Glomerular visceral epithelial cell (primary cell): ENCODE results near the gene BZW2.

Experiments
- DNase-seq: peaks from one replicate; pipeline ENCODE4 v3.0.0-alpha.2; 2016; ENCODE audit errors: extremely low spot score

BZW2 gene

DNA sequence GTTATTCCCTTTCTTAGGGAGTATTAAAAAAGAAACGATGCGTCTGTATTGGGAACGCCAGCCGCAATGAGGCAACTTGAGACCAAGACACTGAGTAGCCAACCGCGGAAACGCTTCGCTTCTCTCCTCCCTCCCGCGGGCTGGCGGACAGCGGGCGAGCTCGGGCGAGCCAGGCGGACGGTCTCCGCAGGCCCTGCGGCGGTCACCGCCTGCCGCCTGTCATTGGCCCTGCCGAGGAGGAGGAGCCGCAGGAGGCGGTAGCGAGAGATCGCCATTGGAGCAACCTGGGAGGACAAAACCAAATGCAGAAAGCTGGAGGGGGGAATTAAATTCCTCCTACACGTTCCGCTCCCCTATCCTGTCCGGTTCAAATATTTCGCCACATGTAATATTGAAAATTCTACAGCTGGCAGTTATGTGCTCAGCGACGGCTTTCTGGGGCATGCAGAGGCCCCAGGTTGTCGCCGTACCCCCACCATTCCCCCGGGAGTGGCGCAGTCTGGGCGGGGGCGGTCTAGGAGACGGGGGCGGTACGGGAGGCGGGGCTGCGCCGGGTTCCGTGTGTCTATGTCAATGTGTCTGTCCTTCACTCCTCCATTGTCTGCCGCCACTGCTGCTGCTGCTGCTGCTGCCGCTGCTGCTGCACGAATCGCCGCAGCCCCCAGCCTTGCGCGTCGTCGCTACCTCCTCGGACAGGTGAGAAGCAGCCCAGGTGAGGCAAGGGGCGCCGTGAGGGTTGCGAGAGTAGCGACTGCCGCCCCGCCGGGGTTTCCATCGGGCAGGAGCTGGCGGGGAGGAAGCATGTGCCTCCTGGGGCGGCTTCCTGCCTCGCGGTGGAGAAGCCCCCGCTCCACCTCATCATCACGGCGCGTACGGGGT is at the start of gene BZW2, which contains the start of gene ANKMY2:
Gene BZW2 (plus strand): TSS at position 589 of the 879 bp plus-strand sequence. CDS start 19,263 bp downstream, outside the sequence.
Gene ANKMY2 (minus strand): TSS at position 162 of the 879 bp plus-strand sequence. CDS start 181 bp downstream, outside the sequence.
- DNase-seq: peak; percentile 96

DNA sequence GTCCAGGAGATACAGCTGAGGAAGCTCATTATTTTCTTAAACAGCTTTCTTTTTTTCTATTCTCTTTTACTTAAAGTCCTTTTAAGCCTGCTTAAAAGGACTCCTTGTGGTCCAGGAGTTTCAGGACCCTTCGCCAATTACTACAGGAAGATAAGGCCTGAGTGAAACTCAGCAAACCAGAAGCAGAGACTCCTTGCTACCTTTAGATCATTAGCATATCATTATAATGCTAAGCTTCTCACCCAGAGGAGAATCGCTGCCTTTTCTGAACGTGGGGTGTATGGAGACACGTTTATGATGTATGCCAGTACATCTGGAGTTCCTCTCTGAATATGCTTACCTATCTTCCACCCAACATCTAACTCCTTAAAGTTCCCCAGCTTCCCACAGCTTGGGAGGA is 48.0 kb upstream of the BZW2 start:
- no peak for DNase-seq

DNA sequence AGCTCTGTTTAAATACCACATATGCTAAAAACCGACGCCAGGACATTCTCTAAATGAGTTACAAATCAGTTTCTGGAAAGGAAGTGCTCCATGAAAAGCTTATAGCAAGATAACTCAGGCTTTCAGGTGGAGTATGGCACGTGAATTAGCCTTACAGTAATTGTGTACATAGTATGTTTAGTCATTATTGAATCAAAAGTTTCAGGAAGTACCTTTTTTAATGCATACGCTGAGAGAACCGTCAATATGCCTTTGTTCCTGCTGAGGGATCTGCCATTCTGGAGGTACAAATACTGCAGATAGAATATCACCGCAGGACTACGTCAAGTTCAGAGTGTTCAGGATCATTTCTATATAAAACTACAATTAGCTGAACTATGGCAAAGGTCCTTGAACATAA is 46.1 kb upstream of the BZW2 start:
- DNase-seq: no peak

DNA sequence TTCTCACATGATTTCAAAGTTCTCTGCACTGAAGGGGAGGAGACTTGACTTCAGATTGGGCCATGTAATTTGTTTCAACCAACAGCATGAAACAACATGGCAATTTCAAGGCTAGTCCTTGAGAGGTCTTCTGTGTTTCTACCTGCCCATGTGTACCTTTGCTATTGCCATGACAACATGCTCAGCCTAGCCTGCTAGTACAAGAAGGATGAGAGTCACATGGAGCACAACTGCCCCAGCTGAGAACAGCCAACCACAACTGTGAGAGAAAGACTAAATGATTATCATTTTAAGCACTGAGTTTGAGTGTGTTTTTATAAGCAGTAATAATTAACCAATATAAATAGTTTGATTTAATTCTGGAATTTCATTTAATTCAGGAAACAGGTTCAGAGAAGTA is 42.3 kb upstream of the BZW2 start:
- DNase-seq: no peak

DNA sequence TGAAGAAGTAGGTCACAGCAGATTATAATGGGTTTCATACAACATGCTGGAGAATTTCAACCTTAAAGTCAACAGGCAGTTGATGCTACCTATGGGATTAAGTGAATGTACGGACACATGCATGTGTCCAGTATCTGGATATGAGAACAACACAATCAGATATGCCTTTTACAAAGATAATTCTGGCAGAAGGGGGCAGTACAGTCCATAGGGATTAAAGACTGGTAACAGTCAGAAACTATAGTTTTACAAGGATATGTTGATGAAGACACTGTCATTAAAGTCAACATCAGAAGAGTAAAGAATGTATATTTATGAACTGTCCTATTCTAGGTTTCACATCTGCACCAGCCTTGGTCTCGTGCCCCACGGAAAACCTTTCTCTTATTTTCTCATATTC is 41.9 kb upstream of the BZW2 start:
- no peak for DNase-seq

DNA sequence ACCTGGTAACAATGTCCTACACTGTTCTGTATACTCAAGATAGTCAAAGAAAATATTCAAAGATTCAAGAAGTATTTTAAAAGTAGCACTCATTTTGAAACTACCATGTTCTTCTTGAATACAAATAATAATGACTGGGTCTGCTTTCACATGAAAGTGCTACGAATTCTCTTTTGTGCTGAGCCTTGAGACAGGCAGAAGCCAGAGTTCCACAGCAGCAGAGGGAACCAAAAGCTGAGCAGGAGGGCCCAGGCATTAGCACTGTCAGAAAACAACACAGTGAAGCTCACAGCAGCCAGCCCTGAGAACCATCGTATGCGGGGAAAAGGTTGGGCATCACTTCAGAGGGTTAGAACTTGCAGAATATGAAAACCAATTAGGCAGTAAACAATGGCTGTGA is 39.3 kb upstream of the BZW2 start:
- DNase-seq: no peak

DNA sequence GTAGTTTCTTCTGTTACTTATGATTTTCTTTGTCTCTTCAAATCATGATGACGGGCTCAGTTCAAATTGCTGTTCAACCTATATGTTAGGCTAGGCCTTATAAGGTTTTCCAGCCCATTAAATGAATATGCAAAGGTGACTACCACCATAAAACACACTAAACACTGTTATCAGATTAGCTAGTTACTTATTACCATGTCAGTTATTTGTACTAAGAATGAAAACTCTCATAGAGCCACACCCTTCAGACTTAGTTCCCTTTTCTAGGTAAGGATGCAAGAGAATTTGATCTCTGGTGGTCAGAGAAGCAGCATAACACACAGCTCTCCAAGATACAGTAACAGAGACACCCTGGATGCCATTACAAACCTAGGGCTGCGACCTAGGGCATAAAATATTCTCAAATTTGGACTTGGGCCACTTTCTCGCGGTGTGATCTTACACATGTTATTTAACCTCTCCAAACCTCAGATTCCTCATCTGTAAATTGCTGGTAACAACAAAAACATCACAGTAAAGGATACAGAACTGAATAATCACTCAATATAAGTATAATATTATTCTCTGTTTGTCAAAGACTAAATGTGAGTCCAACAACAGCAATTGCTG is 36.0 kb upstream of the BZW2 start:
- DNase-seq: no peak

DNA sequence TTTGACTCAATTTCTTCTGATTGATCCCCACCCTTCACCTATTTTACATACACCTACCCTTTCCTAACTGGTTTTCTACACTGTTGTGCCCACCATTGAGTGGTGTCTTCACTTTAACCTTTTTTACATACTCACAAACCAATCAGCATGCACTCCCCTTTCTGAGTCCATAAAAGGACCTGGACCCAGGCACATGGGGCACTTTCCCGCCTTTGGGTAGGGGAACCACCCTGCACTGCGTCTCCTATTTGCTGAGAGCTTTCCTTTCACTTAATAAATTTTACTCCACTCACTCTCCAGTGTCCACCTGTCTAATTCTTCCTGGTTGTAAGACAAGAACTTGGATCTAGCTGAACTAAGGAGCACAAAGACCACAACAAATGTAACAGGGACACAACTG is 34.3 kb upstream of the BZW2 start:
- DNase-seq: no peak

DNA sequence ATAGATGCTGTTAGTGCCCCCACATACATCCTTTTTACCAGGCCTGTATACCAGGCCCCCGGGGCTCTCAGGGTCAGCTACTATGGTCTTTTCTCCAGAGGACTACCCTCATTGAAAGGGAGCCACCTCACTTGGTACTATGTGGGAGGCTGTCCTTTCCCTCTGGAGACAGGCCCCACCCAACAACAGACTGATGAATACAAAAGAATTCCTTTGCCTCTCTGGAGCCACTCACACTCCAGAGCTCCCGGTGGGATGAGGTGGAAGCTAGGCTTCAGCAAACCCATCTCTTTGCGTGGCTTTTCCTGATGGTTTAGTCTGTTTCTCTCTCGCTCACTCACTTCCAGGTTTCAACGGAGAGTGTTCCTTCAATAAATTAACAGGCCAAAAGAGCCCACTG is 30.8 kb upstream of the BZW2 start:
- no peak for DNase-seq

DNA sequence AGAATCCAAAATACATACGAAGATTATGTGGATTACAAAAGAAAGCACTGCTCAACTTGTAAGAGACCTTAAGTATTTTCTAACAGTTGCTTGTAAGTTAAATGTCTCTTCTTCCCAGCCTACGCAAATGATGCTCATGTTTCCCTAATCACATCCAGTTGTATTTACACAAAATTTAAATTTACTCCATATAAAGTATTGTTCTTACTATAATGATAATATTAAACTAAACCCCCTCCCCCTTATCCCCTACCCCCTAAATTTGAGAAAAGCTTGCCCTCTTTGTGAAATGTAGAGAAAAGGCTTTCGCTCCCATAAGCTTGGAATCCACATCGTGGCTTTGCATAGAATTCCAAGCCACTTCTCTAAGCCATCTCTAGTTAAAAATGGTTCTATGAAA is 29.9 kb upstream of the BZW2 start:
- no peak for DNase-seq

DNA sequence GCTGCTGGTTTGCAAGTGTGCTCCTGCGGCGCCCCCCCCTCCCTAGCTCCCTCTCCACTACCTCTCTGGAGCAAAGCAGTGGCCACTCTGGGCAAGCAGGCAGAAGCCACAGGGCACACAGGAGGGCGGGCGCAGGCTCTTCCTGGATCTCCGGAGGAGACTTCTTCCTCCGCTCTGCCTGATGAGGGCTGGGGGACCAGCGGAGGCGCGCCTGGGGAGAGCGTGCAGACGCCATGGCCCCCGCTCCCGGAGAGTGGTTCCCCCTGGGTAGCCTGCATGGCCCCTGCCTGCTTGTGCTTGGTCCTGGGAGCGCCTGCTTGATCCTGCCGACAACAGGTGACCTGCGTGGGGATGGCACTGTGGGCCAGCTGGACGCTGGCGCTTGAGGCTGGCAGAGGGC is 29.4 kb upstream of the BZW2 start:
- DNase-seq: no peak

DNA sequence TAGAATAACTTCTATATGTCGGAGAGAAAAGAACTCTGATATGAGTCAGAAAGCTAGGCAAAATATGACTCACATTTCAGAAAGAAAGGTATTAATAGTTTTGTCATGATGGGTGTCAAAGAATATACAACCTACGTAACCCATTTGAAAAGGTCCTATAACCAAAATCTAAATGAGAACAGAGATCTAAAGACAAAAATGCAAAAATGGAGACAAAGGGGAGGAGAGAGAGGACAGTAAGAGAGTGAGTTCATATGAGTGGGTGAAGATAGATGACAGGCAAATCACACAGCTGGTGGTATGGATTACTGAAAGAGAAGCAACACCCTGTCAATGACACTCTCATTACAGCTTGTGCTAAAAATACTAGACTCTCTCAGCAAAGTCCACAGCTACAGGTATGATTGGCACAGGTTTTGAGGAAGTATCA is 26.0 kb upstream of the BZW2 start:
- no peak for DNase-seq

DNA sequence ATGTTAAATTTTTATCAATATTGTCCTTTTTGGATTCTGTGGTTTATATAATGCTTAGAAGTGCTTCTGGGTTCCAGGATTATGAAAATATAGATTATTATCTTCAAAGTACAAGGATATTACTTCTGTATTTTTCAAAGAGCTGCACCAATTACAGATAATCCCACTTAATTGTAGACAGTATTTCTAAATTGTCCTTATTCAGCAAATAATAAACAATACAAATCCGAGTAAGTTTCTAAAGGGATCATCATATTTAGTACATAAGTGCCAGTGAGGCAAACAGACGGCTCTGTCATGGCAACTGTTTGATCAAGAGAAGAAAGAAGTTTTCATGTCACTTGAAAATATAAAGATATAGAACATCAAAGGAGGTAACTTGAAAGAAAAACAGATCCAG is 19.6 kb upstream of the BZW2 start:
- DNase-seq: no peak

DNA sequence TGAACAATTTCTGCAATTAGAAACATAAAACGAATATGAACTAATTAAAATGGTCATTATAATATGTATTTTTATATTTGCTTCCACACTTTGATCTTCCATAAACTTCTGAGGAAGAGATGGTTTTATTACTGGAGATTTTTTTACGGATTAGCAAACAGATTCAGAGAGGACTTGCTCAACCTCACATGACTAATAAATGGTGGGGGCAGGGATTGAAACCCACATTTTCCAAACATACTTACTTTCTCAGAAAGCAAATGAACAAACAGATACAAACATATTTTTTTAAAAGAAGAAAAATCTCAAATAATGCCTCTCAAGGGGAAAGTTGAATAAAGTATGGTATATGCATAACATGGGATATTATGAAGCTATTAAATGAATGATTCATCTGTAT is 18.7 kb upstream of the BZW2 start:
- DNase-seq: no peak

DNA sequence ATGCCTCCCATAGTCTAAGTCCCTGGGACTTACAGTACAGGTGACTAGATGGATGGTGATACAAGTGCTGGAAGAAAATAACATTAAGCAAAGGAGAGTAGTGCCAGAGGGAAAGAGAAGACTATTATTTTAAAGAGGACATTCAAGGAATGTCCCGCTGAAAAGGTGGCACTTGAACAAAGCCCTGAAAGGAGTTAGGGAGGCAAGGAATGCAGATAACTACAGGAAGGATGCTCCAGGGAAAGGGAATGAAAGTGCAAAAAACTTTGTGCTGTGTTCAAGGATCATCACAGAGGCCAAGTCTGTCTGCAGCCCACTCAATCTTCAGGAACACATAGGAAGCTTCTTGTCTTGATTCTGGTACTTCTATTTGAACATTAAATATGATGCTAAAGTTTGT is 15.3 kb upstream of the BZW2 start:
- DNase-seq: no peak

DNA sequence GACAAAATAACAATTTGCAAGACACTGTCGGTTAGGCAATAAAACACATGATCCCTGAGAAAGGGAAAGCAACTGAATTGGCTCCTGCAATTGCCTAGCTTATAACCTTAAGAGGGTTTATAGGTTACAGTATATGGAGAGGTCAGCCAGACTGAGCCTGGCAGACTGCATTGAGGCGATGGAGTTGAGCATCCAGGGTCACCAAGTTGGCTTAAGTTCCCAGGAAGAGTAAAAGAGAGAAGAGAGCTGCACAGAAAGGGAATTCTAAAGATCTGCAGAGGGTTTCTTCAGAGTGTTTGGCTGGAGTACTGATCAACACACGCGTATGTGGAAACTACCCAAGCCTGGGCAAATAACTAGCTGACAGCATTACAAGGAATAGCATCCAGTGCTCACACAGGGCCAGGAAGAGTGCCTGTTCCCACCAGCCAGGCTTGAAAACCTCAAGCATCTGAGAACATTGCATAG is 11.7 kb upstream of the BZW2 start:
- no peak for DNase-seq

DNA sequence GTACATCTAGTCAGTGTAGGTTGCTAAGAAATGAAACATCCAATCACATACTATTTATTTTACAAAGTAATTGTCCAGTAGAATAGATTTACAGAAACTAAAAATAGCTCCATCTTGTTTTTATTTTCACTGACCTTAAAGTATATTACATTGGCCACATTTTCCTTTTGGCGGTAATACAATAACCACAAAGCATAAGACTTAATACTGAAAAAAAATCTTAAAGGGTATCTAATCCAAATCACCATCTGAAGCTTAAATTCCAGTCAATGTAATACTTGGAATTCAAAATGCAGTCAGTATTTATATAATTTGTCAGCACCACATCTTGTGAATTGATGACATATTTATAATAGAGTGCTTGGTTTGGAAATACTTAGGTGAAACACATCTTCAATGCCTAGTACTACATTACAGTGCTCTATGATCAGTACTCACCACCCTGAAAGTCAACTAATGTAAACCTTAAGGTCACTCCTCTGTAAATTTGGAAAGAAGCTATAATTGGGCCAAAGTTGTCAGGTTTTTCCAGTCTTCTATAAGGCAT is 9.4 kb upstream of the BZW2 start:
- DNase-seq: no peak

DNA sequence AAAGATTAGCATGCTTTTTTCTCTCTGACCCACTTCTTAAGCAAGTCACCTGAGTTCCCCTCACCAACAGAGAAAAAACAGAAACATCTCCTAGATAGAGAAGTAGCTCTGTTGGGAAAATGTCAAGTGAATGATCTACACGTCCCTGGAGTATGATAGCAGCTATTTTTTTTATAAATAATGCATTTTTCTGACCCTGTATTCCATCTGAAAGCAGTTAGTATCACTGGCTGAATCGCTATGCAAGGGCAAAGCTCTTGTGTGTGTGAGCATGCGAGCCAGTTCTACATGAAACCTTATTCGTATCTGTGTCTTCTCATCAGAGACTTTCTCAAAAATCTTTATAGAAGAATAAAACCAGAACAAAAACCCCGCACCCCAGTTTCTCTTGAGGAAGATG is 8.6 kb upstream of the BZW2 start:
- DNase-seq: no peak

DNA sequence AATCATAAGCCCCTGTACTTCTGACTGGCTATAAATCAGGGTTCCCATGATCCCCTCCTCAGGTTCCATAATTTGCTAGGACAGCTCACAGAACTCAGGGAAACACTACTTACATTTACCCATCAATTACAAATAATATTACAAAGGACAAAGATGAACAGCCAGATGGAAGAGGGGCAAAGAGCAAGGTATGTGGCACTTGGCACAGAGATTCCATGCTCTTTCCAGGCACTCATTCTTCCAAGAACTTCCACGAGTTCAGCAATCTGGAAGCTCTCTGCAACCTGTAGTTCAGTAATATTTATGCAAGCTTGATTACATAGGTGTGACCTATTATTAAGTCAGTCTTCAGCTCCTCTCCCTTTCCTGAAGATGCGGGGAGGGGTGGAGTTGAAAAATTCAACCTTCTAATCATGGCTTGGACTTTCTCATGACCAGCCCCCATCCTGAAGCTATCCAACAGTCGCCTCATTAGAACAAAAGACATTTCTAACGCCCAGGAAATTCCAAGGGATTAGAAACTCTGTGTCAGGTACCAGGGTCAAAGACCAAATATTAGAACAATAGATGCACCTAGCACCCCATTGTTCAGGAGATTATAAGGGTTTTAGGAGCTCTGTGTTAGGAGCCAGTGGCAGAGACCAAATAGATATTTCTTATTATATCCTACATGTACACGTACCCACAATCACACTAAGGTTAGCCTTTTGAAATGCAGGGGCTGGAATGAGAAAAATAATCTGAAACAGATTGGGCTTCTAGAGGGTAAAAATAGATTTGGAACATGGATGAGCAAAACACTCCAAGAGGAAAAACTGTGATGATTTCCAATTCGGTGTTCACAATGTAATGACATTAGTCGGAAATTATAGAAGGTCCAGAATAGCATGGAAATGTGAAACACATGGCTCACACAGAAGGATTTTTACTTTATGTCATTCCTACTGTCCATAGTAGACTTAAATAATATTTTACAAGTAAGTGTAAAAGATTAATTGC is 7.4 kb upstream of the BZW2 start:
- DNase-seq: no peak

DNA sequence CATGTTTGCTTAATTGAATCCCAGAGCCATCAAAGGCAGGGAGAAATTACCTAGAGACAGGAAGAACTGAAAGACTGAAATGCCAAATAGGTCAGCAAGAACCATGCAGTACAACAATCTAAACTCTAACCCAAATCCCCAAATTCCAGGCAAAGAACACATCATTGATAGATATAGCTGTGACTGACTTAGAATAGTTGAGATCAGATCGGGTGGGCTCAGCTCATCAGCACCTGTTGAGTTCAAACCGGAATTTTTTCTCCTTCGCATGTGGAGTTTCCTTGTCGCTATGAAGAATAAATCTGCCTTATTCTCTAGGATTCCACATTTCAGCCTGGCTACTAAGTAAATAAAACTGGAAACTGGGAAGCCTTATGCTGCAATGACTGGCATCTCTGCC is 1.8 kb upstream of the BZW2 start:
- DNase-seq: no peak
